CD4-positive, alpha-beta T cell treated with Interleukin-21 for 1 hour (primary cell): Measurements from ENCODE around the gene AMZ1.
"Not testable (repeated sequence)": the region's sequence is repeated elsewhere in the genome, so short reads cannot be mapped to it uniquely, and the experiment has no call there.

ENCODE experiments used
- DNase-seq: peaks from one replicate; pipeline ENCODE4 v3.0.0-alpha.2; 2020

Gene AMZ1

DNA sequence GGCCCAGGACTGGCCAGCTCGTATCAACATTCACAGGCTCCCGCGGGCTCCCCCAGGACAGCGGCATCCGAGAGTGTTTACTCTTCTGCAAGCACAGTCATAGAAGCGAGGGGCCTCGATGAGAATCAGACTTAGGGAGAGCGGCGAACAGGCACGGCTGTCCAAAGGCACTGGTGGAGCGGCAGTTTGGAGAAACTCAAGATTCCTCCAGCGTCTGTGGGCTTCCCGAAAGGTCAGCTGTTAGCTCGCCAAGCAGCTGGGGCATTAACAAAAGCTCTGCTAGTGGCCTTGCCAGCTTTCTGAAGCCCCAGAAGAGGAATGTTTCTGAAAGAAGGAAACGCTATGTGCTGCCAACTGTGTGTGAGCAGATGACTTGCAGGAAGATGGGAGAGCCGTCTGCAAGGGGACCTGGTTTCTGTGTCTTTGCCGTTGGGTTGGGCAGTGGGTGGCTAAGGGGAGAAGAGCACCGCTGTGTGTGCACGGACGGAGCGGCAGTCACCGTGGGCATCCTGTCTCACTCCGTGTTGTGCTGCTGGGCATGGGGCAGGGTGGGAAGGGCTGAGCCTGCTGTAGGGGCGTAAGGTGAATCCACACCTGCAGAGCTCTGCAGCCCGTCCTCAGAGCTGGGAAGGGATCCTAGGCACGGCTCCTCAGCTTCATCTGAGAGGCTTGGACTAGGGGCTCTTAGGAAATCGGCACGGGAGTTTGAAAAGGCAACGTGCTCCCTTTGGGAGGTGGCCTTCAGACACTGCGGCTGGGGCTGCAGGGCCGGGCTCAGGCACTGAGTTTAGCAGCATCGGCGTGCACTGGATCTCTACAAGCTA, 42.1 kb downstream of the AMZ1 start:
- no peak for DNase-seq

DNA sequence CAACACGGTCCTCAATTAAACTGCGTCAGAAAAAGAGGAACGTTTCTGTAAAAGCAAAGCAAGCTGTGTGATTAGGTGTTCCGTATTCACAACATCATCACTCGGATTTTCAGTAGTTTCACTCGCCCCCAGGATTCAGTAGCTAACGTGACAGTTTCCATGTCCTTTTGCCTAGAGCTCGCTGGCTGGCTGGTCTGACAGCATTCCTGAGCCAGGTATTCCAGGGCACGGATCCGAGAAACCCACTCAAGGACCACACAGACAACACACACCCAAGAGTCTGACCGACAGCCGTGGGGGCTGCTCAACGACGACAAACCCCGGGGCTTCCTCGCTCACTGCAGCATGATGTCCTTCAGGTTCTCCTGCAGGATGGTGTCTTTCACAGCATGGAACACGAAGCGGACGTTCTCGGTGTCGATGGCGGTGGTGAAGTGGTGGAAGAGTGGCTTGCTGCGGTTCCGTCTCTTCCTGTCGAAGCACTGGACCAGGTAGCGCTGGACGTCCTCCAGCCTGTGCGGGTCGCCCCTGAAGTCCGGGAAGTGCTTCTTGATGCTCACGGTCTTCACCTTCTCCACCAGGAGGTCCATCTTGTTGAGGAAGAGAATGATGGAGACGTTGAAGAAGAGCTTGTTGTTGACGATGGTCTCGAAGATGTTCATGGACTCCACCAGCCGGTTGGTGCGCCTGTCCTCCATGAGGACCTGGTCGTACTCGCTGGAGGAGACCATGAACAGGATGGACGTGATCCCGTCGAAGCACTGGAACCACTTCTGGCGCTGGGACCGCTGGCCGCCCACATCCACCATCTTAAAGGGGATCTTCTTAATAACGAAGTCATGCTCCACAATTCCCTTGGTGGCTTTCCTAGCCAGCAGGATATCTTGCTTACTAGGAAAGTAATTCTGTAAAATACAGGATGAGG, 43.1 kb downstream of the AMZ1 start:
- no peak for DNase-seq

DNA sequence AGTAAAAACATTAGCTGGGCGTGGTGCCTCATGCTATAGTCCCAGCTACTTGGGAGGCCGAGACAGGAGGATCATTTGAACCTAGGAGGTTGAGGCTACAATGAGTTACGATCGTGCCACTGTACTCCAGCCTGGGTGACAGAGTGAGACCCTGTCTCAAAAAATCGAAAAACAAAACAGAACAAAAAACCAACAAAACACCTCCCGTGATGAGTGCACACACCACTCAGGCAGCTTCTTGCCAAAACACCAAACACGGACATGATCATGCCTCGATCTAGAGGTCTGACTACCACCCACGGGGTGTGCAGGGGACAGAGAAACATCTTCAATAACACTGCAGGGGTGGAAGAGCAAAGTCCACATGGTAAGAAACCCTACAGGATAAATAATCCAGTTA, 44.4 kb downstream of the AMZ1 start:
- DNase-seq, result no peak

DNA sequence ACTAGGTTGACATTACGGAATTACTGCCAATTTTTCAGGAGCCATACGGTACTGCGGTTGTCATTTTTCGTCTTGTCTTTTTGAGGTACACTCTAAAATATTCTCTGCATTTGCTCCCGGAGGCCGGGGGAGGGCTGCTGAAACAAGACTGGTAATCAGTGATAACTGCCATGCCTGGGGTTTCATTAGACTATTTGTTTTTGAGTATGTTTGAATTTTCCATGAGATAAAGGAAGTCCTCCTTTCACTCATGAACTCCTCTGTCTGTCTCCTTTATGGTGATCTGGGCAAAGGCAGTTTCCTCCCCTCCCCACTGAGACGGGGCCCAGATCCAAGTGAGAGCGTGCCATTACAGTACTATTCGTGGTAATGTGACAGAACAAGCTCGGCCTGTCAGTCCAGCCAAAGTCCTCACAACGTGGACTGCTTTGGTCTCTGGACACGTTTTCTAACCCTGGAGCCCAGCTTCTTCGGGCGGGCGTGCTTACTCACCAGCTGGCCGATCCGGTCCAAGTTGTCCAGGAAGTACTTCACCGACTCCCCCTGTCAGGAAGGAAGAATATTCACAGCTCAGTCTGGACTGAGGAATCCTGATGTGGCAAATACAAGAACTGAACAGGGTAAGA, 45.1 kb downstream of the AMZ1 start:
- no peak for DNase-seq

DNA sequence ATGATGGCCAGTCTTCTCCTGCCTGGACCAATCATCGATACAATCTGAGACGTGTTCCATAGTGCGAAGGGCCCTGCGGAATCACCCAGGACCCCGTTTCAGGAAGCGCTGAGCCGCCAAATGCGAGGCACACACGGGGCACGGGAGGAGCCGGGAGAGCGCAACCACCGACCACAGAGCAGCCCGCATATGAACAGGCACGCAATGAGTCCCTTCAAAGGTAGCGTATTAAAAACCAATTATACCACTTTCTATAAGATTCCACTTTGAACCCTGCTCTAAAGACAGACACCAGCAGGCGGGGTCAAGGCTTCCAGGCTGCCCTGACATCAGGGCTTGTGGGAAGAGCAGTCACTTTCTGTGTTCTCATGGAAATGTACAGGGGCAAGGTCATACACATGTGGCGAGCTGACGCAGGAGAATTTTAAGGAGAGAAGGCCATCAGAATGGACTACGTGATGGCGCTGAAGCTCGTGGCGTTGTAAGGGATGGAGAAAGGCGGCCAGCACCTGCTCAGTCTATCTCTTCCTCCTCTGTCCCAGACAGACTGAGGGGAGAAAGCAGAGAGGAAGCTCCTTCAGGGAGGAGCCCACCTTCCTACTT, 46.2 kb downstream of the AMZ1 start:
- no peak for DNase-seq

DNA sequence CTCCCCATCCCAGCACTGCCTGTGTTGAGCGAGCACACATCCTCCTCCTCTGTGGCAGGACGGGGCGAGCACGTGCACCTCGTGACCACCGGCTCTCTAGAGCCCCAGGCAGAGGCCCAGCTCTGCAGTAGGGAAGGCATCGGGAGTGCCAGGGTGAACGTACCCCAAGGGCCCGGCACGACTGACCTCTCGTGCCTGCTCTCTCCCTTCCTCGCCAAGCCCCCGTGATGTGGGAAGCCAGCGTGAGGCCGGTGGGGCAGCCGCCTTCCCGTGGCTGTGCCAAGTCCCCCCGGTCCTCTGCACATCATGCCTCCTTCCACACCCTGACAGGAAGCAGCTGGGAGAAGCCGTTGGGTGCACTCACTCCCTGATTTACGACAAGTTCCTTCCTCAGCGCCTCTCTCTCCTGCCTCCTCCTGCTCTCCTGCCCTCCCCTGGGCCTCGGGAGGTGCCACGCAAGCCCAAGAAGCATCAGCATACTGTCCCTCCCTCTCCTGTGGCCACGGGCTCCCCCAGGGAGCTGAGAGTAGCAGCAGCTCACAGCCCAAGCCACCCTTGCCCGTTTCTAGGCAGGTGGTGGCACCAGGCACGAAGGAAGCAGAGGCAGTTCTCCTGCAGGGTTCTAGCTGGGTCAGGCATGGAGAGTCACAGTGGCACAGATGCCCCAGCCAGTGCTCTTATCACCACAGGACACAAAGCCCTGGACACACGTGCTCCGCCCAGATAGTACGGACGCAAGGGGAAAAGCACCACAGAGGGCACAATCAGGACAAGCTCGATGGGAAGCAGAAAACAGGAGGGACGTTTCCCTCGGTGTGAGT, 47.0 kb downstream of the AMZ1 start:
- DNase-seq, result no peak

DNA sequence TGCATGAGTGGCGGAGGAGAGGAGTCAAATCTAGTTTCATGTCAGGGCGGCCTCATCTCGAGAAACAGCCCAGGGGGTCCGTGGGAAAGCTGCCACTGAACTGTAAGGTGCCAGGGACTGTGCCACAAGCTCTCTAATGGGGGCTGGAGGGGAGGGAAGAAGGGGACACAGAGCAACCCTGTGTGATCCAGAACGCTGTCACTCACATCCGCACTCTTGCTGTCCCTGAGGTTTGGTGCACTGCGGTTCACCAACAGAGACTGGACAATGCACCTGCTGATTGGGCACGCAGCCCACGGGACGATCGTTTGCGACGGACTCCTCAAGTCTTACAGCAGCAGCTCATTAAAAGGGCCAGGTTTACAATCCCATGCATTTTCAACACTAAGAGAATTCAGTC, 47.7 kb downstream of the AMZ1 start:
- DNase-seq, result no peak

DNA sequence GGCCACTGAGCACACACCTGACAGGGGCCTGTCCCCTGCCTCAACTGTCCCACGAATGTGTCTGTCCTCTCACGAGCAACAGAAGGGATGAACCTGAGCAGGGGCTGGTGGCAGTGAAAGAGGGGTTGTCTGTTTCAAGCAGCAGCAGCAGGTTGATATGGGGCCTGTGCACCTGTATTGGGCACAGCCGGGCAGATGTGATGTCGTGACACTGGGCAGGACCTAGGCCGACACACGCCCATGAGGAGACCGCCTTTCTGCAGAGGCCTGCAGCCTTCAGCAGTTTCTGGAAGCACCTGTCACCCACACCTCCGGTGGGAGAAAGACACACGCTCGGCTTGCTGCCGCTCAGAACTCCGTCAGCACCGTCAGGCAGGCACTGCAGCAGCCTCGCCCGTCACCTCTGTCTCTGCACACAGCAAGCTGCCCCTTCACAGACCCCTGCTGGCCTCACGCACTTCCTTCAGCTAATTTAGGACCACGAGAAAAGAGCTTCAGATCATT, 48.5 kb downstream of the AMZ1 start:
- DNase-seq, result no peak

DNA sequence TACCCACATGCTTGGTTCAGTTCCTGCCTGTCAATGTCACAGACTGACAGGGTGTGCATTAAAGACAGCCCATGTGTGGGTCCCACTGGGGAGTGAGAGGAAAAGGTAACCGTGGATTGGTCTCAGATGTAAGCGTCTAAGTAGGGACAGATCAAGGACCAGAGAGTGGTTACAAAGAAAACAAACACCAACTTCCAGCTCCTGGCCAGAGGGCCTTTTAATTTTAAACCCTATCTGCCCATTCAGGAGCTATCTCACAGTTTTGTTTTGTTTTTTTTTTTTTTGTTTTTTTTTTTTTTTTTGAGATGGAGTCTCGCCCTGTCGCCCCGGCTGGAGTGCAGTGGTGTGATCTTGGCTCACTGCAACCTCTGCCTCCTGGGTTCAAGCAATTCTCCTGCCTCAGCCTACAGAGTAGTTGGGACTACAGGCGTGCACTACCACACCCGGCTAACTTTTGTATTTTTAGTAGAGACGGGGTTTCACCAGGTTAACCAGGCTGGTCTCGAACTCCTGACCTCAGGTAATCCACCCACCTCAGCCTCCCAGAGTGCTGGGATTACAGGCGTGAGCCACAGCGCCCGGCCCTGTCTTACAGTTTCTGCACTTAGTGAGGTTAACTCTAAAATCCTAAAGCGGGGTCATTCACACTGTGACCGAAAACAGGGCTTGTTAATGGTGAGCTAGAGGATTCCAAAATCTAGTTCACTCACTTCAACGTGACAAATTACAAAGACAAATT, 49.2 kb downstream of the AMZ1 start:
- DNase-seq, result not testable (repeated sequence)

DNA sequence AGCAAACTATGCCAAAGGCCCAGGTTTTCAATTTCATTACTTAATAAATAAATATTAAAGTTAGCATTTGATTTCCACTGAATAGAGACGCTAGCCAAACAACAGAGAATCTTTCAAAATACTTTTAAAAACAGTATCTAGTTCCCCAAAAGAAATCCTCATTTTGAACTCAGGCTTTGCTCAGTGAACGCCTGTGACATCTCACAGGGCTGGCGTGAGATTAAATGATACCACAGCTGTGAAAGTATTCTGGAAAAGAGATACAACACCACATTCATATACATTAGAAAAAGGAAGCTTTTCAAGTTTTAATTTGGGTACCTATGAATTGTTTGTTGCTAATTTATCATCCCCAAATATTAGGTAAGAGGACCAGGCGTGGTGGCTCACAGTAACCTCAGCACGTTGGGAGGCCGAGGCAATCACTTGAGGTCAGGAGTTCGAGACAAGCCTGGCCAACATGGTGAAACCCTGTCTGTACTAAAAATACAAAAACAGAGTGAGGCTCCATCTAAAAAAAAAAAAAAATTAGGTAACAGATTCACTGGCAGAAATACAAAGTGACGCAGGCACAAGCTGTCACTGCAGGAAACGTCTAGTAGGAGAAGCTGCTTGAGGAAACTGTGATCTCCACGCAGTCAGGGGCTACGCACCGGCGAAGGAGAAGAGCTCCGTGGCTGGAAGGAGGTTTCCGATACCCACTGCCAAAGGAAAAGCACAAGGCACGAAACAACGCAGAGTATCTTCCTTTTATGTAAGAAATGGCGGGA, 50.0 kb downstream of the AMZ1 start:
- no peak for DNase-seq

DNA sequence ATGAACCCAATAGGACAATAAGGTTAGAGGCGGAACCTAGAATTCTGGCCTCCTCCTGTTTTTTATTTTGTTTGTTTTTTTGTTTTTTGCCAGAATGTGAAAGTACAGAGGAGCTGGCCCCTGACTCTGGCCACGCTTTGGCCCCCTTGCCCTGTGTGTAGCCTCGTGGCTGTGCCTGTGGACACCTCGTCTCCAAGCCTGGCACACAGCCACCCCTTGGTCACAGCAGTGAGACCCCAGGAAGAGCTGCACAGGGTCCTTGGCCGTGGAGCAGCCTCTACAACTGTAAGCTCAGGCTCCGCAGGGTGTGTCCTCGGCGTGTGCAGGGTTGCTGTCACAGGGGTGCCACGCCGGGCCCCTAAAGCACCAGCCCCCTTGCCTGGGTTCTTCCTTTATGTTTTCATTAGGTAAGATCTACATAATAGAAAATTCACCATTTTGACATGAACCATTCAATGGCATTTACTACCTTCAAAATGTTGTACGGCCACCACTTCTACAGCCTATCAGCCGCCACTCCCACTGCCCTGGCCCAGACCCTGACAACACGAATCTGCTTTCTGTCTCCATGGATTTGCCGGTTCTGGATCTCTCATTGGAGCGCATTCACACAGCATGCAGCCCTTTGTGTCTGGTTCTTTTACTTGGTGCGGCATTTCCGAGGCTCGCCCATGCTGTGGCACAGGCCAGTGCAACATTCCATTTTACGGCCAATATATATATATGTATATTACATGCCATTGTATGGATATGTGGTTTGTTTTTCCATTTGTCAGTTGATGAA, 51.0 kb downstream of the AMZ1 start:
- no peak for DNase-seq

DNA sequence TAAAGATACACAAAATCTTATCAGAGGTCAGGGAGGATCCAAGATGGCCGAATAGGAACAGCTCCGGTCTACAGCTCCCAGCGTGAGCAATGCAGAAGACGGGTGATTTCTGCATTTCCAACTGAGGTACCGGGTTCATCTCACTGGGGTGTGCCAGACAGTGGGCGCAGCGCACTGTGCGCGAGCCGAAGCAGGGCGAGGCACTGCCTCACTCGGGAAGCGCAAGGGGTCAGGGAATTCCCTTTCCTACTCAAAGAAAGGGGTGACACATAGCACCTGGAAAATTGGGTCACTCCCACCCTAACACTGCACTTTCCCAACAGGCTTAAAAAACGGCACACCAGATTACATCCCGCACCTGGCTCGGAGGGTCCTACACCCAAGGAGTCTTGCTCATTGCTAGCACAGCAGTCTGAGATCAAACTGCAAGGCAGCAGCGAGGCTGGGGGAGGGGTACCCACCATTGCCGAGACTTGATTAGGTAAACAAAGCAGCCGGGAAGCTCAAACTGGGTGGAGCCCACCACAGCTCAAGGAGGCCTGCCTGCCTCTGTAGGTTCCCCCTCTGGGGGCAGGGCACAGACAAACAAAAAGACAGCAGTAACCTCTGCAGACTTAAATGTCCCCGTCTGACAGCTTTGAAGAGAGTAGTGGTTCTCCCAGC, 55.7 kb downstream of the AMZ1 start:
- not testable (repeated sequence) for DNase-seq

DNA sequence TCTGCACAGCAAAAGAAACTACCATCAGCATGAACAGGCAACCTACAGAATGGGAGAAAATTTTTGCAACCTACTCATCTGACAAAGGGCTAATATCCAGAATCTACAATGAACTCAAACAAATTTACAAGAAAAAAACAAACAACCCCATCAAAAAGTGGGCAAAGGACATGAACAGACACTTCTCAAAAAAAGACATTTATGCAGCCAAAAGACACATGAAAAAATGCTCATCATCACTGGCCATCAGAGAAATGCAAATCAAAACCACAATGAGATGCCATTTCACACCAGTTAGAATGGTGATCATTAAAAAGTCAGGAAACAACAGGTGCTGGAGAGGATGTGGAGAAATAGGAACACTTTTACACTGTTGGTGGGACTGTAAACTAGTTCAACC, 60.7 kb downstream of the AMZ1 start:
- DNase-seq, result not testable (repeated sequence)

DNA sequence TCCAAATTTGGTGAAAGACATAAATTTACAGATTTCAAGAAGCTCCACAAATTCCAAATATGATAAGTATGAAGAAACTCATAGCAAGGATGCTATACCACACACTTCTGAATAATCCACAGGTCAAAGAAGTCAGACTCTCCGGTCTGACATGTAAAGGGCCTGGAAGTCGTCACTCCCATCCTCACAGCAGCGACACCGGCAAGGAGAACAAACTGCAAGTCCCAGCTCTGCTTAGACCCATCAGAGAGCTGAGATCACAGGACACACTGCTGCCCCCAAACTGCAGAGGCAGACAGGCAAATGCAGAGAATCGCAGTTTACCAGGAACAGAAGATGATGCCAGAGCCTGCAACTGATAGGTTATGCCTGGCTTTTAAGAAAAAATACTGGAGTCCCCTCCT, 62.0 kb downstream of the AMZ1 start:
- DNase-seq, result no peak

DNA sequence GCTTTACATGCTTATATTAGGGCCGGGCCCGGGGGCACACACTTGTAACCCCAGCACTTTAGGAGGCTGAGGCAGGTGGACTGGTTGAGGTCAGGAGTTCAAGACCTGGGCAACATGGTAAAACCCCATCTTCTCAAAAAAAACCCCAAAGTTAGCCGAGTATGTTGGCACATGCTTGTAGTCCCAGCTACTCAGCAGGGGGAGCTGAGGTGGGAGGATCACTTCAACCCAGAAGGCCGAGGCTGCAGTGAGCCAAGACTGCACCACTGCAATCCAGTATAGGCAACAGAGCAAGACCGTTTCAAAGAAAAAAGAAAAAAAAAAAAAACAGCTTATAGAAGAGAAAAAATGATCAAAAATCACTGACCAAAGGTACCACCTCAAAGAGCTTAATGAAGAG, 63.1 kb downstream of the AMZ1 start:
- DNase-seq, result no peak

DNA sequence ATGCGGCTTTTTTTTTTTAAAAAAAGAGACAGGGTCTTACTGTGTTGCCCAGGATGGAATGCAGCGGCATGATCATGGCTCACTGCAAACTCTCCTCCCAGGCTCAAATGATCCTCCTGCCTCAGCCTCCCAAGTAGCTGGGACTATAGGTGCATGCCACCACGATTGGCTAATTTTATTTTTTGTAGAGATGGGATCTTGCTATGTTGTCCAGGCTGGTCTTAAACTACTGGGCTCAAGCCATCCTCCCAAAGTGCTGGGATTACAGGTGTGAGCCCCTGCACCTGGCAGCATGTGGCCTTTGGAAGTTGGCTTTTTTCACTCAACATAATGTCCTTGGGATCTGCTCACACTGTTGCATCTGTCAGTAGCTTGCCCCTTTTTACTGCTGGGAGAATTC, 65.1 kb downstream of the AMZ1 start:
- no peak for DNase-seq

DNA sequence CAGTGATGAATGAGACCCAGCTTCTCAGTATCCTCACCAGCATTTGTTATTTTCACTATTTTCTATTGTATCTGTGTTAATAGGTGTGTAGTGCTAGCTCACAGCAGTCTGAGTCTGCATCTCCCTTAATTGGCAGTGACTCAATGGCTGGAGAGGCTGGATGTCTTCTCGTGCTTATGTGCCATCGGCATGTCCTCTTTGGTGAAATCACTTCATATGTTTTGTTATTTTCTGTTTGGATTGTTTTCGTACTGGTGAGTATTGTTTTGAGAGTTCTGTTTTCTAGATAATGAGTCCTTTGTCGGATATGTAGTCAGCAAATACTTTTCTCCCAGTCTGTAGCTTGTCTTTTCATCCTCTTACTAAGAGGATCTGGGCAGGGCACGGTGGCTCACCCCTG, 66.1 kb downstream of the AMZ1 start:
- no peak for DNase-seq

DNA sequence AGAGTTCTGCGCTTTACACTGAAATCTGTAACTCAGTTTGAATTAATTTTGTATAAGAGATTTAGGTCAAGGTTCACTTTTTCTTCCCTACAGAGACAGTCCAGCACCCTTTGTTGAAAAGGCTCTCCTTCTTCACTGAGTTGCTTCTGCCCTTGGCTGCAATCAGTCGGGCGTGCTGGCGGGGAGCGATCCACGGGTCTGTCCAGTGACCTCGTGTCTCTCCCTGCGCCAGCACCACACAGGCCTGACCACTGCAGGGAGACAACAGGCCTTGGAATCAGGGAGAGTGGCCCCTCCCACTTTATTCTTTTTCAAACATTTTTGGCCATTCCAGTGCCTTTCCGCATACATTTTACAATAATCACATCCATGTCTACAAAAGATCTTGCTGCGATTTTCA, 66.9 kb downstream of the AMZ1 start:
- DNase-seq, result no peak

DNA sequence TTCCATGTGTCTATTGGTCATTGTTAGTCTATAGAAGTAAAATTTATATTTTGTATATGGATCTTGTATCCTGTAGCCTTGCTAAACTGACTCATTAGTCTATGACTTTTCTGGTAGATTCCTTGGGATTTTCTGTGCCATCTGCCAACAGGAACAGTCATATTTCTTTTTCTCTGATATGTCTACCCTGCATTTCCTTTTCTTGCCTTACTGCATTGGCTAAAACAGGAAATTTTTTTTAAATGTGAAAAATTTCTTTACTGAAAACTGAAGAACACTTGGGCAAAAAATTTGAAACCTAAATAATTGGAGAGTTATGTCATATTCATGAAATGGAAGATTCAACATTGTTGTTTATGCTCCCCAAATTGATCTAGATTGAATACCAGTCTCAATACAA, 67.5 kb downstream of the AMZ1 start:
- DNase-seq, result no peak
